K562 (cell line): ENCODE results near the gene PRSS22. TPM values are rescaled to one million over a fixed set of nuclear protein-coding genes. Genes with fewer than 3 reads are reported as not detected.

Experiments used
- BCOR ChIP-seq: fragments of 450-650 bp; IDR thresholded peaks from 2 replicates; pipeline ENCODE4 v1.6.1; 2016
- E2F6 ChIP-seq, 2 experiments: IDR thresholded peaks; 2 replicates each; pipeline ENCODE4 v1.6.1; 2011; ENCODE audit warnings: borderline replicate concordance in 1 of 2, control low read depth in 1 of 2, low read depth in 1 of 2, low read length in 1 of 2, mild to moderate bottlenecking in 1 of 2, mixed read lengths in 1 of 2, moderate library complexity in 1 of 2; ENCODE audit not compliant: insufficient read depth in 1 of 2, insufficient read length in 1 of 2, poor library complexity in 1 of 2, severe bottlenecking in 1 of 2; ENCODE audit errors: extremely low read depth in 1 of 2
- MXD1 ChIP-seq: fragments of 250-450 bp; sonication (Bioruptor Pico); IDR thresholded peaks from 2 replicates; pipeline ENCODE4 v1.8.0; 2021; ENCODE audit warnings: borderline replicate concordance, mild to moderate bottlenecking, moderate library complexity; ENCODE audit not compliant: poor library complexity, severe bottlenecking
- PHF21A ChIP-seq: fragments of 450-650 bp; IDR thresholded peaks from 2 replicates; pipeline ENCODE4 v1.6.1; 2017; ENCODE audit warnings: low read depth, borderline replicate concordance
- POLR3A ChIP-seq: IDR thresholded peaks from 2 replicates; pipeline ENCODE4 v1.6.1; 2011; ENCODE audit warnings: borderline replicate concordance, mild to moderate bottlenecking, moderate library complexity; ENCODE audit not compliant: insufficient read length, insufficient read depth; ENCODE audit errors: extremely low read depth
- RHOXF2B ChIP-seq: fragments of 250-450 bp; sonication (Bioruptor Pico); conservative IDR thresholded peaks from 2 replicates; pipeline ENCODE4 v1.5.1; 2021
- ZBTB40 ChIP-seq, 2 experiments: fragments of 450-650 bp in 1 of 2; sonication (generic) in 1 of 2; formaldehyde crosslinking in 1 of 2; IDR thresholded peaks; 2 replicates each; pipeline versions ENCODE4 v1.7.1 to v1.9.0; 2016 to 2022; ENCODE audit warnings: inconsistent platforms in 1 of 2, mild to moderate bottlenecking in 1 of 2, missing genetic modification reagents in 1 of 2
- polyA plus RNA-seq, 8 experiments: library from polyadenylated mRNA; depleted of rRNA in 4 of 8; stranded (reverse) in 5 of 8; unstranded in 3 of 8; fragments of >200 nt; fragmentation: Nextera tagmentation in 2 of 8; fragmentation: Illumina TruSeq in 1 of 8; extraction: Ambion mirVana in 2 of 8; extraction: Trizol in 1 of 8; gene quantifications; 2 replicates each; pipeline versions ENCODE4 v1.2.1 to v1.2.3, GENCODE V29; 2011 to 2014; ENCODE audit warnings: inconsistent platforms in 1 of 8, missing spikeins in 1 of 8
- total RNA-seq, 7 experiments: library from RNA; depleted of rRNA in 6 of 7; stranded (reverse); fragments of >200 nt in 6 of 7; fragmentation: Illumina TruSeq in 2 of 7; extraction: Trizol in 2 of 7; gene quantifications; 2 replicates each; pipeline versions ENCODE4 v1.2.1 to v1.2.3, GENCODE V29; 2011 to 2021; ENCODE audit warnings: low replicate concordance in 1 of 7

Gene PRSS22
- total and polyA plus RNA-seq, 9 of the 15 experiments (the other 6 are each of a cell fraction or from before 2014, with no cell fraction given): 0.13 to 0.42 TPM; not detected in 7

GRCh38 chr16:2866431-2866830 is 8.5 kb upstream of the PRSS22 start (continued):
- no peak for TF ChIP-seq ZBTB40 (IDR thresholded peaks at IDR 0.05)
- no peak for TF ChIP-seq ZBTB40 (CRISPR knock-in tag; IDR thresholded peaks at IDR 0.05)
- no peak for TF ChIP-seq E2F6 (IDR thresholded peaks at IDR 0.05; ENCODE audit: borderline replicate concordance in 1 of 2, extremely low read depth in 1 of 2, insufficient read depth in 1 of 2, insufficient read length in 1 of 2, low read depth in 1 of 2, low read length in 1 of 2, poor library complexity in 1 of 2, severe bottlenecking in 1 of 2)
- TF ChIP-seq BCOR: no peak
- no peak for TF ChIP-seq POLR3A
- no peak for TF ChIP-seq MXD1 (CRISPR knock-in tag)
- no peak for TF ChIP-seq PHF21A
- TF ChIP-seq RHOXF2B (CRISPR knock-in tag): no peak
